ENCODE results near the gene SELENON.
"Not testable (repeated sequence)": the region's sequence is repeated elsewhere in the genome, so short reads cannot be mapped to it uniquely, and the experiment has no call there.

The SELENON gene

DNA sequence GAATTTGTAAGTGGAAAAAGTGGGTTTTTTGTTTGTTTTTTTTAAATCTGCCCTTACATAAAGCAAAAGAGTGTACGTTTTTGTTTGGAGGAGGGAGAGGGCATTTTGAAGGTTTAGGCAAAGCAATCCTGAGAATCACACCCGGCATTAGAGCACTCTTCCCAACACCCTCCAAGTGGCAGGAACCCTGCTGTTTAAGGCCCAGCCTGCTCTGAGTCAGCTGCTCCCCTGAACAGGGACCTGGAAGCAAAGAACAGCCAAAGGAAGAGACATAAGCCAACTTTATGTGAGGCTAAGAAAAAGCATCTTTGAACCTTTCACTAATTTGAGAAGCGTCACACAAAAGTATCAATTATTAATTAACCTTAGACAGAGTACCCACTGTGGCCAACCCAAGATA is 36.7 kb downstream of the SELENON start:
- TF ChIP-seq, protein P1, sequence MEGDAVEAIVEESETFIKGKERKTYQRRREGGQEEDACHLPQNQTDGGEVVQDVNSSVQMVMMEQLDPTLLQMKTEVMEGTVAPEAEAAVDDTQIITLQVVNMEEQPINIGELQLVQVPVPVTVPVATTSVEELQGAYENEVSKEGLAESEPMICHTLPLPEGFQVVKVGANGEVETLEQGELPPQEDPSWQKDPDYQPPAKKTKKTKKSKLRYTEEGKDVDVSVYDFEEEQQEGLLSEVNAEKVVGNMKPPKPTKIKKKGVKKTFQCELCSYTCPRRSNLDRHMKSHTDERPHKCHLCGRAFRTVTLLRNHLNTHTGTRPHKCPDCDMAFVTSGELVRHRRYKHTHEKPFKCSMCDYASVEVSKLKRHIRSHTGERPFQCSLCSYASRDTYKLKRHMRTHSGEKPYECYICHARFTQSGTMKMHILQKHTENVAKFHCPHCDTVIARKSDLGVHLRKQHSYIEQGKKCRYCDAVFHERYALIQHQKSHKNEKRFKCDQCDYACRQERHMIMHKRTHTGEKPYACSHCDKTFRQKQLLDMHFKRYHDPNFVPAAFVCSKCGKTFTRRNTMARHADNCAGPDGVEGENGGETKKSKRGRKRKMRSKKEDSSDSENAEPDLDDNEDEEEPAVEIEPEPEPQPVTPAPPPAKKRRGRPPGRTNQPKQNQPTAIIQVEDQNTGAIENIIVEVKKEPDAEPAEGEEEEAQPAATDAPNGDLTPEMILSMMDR (IDR thresholded peaks at IDR 0.05; ENCODE audit: extremely low read depth, insufficient read depth, missing control alignments): no peak
- no peak for DNase-seq (ENCODE audit: low spot score)
- in situ Hi-C loops (cut with MboI; ENCODE audit: low pct_unique_long_range_greater_than_20kb, low sequenced_read_pairs, unreplicated experiment): loop anchor here (10.0 kb wide), 1 partner anchor 168 kb away; no protein-coding TSS in a partner anchor

DNA sequence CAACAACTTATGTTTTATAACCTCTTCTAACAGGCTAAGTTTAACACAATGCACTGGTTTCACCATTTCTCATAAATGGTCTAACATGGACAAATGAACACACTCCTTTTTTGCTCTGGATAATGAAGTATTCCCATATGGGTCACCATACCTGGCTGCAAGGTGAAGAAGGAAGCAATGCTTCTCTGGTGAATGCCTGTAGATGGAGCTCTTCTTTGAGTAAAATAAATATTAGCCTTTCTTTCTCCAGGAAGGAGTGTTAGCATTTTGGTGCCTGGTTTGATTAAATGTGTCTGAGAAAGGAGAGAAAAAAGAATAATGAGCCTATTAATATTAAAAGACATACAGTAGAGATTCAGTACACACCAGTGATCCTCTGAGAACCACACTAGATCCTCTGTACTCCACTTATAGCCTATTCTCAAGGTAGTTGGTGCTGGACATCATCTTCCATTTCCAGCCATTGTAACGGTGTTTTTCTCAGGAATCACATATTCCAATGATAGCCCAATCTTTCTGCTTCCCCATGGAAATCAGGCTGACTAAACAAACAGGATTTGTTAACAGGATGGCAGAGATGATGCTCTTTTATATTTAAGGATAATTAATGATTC is 37.4 kb downstream of the SELENON start:
- TF ChIP-seq, protein P1 (IDR thresholded peaks at IDR 0.05; ENCODE audit: extremely low read depth, insufficient read depth, missing control alignments): peak; percentile 53
- no peak for DNase-seq (ENCODE audit: low spot score)
- in situ Hi-C loops (cut with MboI; ENCODE audit: low pct_unique_long_range_greater_than_20kb, low sequenced_read_pairs, unreplicated experiment): loop anchor here (10.0 kb wide), 1 partner anchor 167 kb away; no protein-coding TSS in a partner anchor

DNA sequence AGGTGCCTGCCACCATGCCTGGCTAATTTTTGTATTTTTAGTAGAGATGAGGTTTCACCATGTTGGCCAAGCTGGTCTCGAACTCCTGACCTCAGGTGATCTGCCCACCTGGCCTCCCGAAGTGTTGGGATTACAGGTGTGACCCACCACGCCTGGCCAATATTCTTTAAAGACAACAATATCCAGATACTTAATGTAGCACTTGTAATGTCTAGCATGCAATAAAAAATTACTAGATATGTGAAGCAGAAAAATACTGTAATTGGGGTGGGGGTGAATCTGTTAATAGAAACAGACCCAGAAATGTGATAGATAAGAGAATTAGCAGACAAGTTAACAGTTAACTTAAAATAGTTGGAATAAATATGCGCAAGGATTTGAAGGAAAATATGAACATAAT is 39.8 kb downstream of the SELENON start:
- in situ Hi-C loops (cut with MboI; ENCODE audit: low pct_unique_long_range_greater_than_20kb, low sequenced_read_pairs, unreplicated experiment): loop anchor here (10.0 kb wide), 1 partner anchor 165 kb away; no protein-coding TSS in a partner anchor
- DNase-seq (ENCODE audit: low spot score): not testable (repeated sequence)

DNA sequence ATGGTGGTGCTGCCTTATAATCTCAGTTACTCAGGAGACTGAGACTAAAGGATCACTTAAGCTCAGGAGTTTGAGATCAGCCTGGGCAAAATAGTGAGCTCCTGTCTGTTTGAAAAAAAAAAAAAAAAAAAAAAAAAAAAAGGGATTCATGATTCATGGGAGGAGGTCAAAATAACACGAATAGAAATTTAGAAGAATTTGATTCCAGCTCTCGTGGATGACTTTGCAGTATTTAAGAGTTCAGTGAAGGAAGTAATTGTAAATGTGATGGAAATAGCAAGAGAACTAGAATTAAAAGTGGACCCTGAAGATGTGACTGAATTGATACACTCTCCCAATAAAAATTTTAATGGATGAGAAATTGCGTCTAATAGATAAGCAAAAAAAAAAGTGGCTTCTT is 43.5 kb downstream of the SELENON start:
- in situ Hi-C loops (cut with MboI; ENCODE audit: low pct_unique_long_range_greater_than_20kb, low sequenced_read_pairs, unreplicated experiment): no loop called here
- TF ChIP-seq, protein P1 (IDR thresholded peaks at IDR 0.05; ENCODE audit: extremely low read depth, insufficient read depth, missing control alignments): no peak
- no peak for DNase-seq (ENCODE audit: low spot score)

DNA sequence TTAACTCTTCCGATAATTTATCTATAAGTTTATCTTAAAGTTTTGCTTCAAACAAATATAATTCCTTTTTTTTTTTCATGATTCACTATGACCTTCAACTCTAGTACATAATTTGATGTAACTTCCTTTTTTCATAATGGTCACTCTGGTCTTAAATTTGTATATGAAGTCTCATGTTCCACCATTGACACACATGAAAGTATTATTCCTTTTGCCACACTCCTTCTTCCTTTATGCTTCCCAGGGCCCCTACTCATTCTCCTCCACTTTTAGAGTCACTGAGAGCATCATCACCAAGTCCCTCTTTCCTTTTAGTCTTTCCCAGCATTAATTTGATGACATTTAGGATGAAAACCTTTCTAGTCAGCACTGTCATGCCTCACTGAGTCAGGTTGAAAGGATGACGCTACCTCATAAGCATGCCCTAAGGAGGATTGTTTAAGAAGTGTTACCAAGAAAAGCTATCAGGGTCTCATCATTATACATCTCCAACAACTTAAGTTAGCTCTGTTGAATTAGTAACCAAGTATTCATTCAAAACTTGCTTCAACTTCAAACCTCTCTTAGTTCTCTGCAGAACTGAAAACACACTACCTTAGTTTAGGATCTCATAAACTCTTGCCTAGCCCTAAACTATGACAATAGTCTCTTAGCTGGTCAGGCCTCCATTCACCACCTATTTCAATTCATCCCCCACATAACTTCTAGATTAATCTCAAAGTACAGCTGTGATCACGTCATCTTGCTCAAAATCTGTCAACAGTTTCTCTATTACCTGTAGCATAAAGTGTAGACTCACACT is 44.7 kb downstream of the SELENON start:
- TF ChIP-seq, protein P1 (IDR thresholded peaks at IDR 0.05; ENCODE audit: extremely low read depth, insufficient read depth, missing control alignments): no peak
- DNase-seq (ENCODE audit: low spot score): peak; percentile 23
- in situ Hi-C loops (cut with MboI; ENCODE audit: low pct_unique_long_range_greater_than_20kb, low sequenced_read_pairs, unreplicated experiment): no loop called here

DNA sequence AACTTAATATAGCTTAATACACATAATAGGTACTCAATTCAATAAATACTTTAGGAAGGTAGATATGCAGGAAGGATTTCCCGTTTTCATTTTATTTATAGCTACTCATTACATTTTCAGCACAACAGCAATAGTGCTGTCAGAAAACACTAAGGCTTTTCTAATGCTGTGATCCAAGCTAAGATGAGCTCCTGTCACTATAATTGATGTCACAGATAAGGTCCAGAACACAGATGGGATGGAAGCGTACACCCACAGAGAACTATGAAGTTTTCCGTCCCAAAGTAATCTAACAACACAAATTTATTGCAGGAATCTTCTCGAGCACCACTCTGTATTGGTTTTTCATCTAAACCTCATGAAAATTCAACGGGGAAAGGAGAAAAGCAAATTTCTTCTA is 45.7 kb downstream of the SELENON start:
- no peak for DNase-seq (ENCODE audit: low spot score)
- in situ Hi-C loops (cut with MboI; ENCODE audit: low pct_unique_long_range_greater_than_20kb, low sequenced_read_pairs, unreplicated experiment): no loop called here
- TF ChIP-seq, protein P1 (IDR thresholded peaks at IDR 0.05; ENCODE audit: extremely low read depth, insufficient read depth, missing control alignments): no peak

DNA sequence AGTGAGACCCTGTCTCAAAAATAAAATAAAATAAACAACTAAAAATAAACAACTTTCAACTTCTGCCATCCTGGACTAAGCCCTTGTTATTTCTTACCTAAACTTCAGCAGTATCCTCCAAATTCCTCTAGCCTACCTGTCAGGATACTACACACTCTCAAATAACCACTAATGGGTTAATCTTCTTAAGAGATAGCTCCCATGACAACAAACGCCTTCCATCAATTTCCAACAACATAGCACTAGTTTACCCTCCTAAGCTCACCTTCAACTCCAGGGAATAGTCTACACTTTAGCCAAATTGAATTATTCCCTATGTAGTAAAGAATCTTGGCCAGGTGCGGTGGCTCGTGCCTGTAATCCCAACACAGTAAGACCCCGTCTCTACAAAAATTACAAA is 47.9 kb downstream of the SELENON start:
- in situ Hi-C loops (cut with MboI; ENCODE audit: low pct_unique_long_range_greater_than_20kb, low sequenced_read_pairs, unreplicated experiment): no loop called here
- TF ChIP-seq, protein P1 (IDR thresholded peaks at IDR 0.05; ENCODE audit: extremely low read depth, insufficient read depth, missing control alignments): no peak
- DNase-seq (ENCODE audit: low spot score): no peak
